Activated CD8-positive, alpha-beta memory T cell treated with anti-CD3 and anti-CD28 coated beads, Interleukin-2, amount 50 U/mL, for 4 hours (primary cell): ENCODE results near the gene EIF2B5.
"Not testable (repeated sequence)": the region's sequence is repeated elsewhere in the genome, so short reads cannot be mapped to it uniquely, and the experiment has no call there.

Experiments
- DNase-seq: peaks from one replicate; pipeline ENCODE4 v3.0.0-alpha.2; 2020

The EIF2B5 gene

DNA sequence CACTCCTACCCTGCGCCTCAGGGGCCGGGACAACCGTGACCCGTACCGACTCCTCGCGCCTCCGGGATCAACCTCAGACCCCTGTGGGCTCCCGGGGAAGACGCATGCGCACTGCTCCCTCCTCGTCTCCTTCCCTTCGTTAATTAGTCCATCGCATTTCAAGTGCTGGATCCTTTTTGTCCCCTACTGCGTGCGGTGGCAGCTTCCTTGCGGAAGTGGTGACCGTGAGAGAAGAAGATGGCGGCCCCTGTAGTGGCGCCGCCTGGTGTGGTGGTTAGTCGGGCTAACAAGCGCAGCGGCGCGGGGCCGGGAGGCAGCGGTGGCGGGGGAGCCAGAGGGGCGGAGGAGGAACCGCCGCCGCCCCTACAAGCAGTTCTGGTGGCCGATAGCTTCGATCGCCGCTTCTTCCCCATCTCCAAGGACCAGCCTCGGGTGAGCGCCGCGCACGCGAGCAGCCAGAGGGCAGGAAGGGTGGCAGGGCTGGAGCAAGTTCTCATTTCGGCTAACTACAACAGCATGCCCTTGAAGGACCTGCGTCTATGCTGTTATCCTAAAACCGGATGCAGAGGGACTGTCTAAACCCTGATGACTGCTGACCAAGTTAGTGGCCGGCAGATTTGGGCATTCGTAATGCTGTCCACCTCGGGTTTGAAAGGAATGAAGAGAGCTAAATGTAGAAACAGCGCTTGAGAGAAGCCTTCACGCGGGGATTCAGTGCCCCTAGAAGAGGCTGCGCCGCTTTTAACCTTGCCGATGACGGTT is at the start of gene EIF2B5:
EIF2B5 (plus strand) TSS at position 210 of the 762 bp plus-strand sequence; CDS start at position 238, 28 bp downstream.
- DNase-seq = peak; percentile 83

DNA sequence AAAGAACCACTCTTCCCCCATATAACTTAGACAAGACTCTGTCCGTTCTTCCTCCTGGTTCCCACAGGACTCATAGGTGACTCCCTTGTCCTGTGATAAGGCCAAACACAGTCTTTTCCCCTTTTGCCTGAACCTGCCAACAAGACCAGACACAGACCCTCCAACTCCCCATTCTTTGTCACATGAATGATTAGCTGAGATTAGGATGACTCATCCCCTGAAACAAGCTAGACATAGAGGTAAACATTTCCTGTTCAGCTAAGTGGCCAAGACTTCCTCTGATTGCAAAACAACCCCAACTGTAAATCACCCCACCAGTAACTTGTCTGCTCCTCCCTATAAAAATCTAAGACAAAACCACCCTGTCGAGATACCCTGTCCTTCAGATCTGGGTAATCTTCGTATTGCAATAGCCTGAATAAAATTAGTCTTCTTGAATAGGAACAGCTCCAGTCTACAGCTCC is 49.7 kb upstream of the EIF2B5 start:
- DNase-seq = no peak

DNA sequence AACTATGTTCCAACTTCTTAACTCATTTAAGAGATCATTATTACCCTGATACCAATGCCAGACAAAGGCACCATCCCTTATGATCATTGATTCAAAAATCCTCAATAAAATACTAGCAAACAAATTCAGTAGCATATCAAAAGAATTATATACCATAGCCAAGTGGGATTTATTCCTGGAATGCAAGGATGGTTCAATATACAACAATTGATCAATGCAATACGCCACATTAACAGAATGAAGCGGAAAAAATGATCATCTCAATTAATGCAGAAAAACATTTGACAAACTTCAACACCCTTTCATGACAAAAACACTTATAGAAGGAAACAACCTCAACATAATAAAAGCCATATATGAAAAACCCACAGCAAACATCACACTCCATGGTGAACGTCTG is 43.0 kb upstream of the EIF2B5 start:
- no peak for DNase-seq

- no peak for DNase-seq
Measured at GRCh38 chr3:184096811-184097383, 38.3 kb upstream of the EIF2B5 start, which contains the start of gene HTR3E. TSS of gene HTR3E (plus strand) at chr3:184097064. CDS start at chr3:184097530, 466 bp downstream.

- DNase-seq = no peak
Measured at GRCh38 chr3:184097556-184097955, 37.6 kb upstream of the EIF2B5 start.

GRCh38 chr3:184099806-184100686 is 35.1 kb upstream of the EIF2B5 start:
- no peak for DNase-seq

- DNase-seq = no peak
Measured at GRCh38 chr3:184110316-184110725, 24.8 kb upstream of the EIF2B5 start.

- no peak for DNase-seq
Measured at GRCh38 chr3:184116017-184116416, 19.1 kb upstream of the EIF2B5 start.

DNA sequence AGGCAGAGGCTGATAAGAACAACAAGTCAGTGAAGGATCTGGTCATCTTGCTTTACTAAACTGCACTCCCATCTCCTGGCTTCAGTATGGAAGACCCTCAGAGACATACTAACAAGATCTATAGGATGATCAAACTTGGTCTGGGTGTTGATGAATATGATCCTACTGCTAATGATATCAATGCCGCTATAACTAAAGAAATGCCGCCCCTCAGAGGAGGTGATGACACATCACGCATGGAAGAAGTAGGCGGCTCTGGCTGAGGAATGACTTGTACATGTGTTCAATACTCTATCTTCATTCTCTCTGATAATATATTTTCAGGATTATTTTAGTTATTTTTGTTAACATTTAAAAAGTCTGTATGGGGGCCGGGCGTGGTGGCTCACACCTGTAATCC is 17.5 kb upstream of the EIF2B5 start:
- no peak for DNase-seq

- not testable (repeated sequence) for DNase-seq
Measured at GRCh38 chr3:184121031-184121430, 14.1 kb upstream of the EIF2B5 start.

DNA sequence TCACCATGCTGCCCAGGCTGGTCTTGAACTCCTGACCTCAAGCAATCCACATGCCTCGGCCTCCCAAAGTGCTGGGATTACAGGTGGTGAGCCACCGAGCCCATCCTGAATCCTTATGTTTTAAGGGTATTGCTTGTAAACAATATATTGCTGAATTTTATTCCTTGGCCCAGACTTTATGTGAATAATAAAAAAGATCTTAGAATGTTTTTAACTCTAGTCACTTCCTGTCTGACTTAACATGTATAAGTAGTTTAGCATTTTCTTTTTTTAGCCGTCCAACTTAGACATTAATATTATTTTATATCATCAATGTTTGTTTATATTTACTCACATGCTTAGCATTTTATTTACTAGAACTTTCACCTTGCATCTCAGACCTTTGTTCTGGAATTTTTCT is 9.2 kb upstream of the EIF2B5 start:
- DNase-seq = no peak

DNA sequence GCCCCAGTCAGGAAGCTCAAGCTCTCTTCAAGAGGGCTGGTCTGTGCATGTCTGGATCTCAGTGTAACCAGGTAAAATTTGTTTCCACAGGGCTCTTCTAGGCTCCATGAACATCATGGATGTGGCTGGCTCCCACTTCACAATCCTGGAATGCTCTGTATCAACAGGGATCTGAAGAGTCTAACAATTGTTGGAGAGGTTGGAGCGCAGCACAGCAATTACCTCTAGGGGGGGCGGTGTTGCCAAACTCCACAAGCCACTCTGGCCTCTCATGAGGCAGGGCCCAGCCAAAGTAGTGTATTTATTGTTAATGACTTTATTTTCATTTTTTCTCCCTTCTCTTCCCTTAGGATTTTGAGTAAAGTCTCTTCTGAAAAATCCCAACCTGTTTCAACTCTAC is 6.1 kb upstream of the EIF2B5 start:
- no peak for DNase-seq

DNA sequence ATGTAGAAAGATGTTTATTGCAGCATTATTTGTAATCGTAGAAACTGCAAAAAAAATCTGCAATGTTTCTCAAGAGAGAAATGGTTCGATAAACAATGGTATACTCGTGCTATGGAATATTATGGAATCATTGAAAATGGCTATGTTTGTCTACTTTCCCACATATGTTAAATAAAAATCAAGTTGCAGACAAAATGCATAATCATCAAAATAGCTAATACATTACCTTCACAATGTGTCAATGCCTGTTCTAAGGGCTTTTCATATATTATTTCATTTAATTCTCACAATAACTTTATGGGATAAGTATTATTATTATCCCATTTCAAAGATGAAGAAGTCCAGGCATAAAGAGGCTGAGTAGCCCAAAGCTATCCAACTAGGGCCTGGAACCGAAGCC is 2.2 kb upstream of the EIF2B5 start:
- DNase-seq = no peak

DNA sequence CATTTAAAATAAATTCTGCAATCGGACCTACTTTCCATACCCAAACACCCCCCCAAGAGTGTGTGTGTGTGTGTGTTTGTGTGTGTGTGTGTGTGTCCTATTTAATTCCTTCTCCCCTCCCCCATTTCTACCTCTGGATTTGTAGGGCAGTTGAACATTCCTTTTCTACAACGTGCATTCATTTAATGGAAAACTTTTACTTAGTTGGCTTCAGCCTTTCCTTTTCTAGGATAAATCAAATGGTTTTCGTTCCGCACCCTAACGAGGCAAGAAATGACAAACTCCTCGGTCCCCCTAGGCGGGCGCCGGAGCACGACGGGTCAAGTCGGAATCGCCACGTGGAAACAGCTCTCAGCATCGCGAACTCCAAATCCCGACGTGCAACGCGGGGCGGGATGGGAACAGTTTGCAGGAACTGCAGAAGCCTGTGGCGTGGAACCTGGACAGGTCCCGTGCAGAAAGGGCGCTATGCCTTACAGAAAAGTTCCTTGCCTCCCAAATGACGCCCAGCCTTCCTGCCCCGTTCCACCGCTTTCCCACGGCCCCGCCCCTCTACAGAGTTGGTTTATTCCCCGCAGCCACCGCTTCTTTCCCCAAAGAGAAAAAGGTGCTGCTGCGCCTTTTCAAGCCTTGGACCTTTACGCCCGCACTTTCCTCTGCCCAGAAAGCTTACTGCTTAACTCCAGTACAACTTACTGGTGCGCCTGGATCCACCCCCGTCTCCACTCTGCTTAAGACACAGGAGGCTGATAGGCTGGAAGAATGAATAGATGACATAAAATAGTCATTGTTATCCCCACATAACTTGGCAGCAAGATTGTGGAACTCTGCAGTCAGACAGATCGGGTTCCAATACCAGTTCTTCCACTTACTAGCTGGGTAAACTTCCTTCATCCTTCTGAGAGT is 1.1 kb upstream of the EIF2B5 start:
- DNase-seq = peak; percentile 57

- DNase-seq = no peak
Measured at GRCh38 chr3:184134746-184135148, 411 bp upstream of the EIF2B5 start.

DNA sequence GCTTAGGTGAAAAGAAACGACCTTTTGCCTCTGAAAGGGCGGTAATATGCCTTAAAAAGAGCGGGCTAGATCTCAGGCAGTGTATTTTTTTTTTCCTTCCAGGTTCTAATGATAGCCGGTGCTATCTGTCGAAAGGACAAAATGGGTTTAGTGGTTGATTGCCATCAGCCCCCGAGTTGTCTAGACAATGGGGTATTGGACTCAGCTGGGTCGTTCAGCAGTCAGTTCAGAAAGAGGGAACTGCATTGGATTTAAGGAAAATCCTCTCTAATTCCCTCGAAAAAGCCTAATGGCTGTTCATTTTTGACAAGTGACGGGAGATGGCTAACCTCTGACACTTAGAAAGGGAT is 728 bp downstream of the EIF2B5 start:
- DNase-seq = no peak

DNA sequence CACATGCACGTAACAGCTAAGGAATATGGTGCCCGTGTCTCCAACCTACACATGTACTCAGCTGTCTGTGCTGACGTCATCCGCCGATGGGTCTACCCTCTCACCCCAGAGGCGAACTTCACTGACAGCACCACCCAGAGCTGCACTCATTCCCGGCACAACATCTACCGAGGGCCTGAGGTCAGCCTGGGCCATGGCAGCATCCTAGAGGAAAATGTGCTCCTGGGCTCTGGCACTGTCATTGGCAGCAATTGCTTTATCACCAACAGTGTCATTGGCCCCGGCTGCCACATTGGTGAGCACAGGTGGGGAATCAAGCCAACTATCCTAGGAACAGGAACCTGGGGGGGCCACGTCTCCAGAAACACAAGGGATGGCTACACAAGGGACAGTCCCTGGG is 5.3 kb downstream of the EIF2B5 start:
- DNase-seq = no peak

DNA sequence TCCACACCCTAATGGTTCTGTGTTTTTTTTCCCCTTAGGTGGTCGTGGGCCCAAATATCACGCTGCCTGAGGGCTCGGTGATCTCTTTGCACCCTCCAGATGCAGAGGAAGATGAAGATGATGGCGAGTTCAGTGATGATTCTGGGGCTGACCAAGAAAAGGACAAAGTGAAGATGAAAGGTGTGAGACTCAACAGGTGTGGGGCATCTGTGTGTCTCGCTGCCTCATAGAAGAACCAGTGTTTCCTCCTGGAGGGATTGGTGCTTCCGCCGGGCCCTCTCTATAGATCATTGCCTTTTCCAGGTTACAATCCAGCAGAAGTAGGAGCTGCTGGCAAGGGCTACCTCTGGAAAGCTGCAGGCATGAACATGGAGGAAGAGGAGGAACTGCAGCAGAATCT is 7.0 kb downstream of the EIF2B5 start:
- no peak for DNase-seq

DNA sequence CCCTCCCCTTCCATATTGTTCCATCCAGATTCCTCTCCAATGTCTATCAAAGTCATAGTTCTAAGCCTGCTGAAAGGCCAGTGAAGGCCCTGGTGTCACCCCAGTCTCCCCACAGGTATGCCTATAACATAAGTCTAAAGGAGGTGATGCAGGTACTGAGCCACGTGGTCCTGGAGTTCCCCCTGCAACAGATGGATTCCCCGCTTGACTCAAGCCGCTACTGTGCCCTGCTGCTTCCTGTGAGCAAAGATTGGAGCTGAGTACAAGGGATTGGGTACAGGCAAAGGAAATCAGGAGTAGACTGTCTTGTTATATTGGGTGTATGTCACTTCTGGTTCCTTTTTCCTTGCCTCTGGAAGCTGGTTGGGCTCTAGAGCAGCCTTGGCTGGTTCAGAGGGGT is 8.2 kb downstream of the EIF2B5 start:
- DNase-seq = no peak

DNA sequence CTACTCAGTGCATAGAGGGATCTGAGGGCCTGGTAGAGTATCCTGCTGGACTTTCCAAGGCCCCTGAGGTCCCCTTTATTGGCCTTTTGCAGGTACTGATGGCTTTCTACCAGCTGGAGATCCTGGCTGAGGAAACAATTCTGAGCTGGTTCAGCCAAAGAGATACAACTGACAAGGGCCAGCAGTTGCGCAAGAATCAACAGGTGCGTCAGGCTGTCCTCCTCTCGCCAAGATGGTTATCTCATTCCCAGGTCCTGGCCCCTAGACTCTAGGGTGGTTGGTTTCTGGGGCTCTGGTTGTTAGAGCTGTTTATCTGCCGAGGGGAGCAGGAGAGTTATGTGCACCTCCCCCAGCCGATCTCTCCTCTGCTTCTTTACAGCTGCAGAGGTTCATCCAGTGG is 9.3 kb downstream of the EIF2B5 start:
- no peak for DNase-seq

DNA sequence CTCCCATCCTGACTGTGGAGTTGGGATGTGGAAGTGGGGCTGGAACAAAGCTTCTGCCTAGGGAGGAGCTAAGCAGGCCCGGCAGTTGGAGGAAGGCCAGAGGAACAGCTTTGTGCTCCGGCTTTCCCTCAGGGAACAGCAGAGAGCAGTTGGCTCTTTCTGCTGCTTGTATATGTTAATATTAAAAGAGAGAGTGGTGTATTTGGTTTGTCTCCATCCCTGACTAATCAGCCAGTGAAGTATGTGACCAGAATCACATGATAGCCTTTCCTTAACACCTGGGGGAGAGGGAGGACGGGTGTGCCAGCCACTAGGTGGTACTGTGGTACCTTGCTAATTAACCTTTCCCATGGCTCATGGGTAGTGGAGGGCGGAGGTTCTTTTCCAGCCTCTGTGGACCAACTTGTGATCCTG is 10.0 kb downstream of the EIF2B5 start:
- DNase-seq = no peak

DNA sequence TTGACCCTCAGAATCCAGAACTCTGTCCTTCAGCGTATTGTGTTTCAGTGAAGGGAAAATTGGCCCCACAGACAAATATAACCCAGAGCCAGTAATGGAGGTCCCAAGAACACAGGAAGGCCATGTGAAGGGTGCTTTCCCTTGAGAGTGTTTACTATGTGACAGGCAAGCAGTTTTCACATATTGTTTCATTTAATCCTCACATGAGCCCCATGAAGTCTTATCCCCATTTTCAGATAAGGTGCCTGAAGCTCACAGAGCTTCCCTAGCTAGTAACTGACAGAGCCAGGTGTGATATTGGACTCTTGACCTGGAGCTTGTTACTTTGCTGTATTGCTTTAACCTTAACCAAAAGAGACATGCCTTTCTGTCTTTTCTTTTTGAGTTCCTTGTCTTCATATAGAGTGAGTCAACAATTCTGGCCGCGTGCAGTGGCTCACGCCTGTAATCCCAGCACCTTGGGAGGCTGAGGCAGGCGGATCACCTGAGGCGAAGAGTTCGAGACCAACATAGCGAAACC is 10.7 kb downstream of the EIF2B5 start:
- no peak for DNase-seq
